ENCODE results near the gene CD99L2. TPM values are rescaled to one million over a fixed set of nuclear protein-coding genes. Genes with fewer than 3 reads are reported as not detected.

CD99L2 gene
- total RNA-seq, 4 donors from 2014 or later: 12.3 to 22.4 (median 16.5) TPM

- Histone ChIP-seq H3K4me1 (peaks cover 0 to 4% (median 0%) of the 10 kb centered on the region in 4 donors), H3K36me3 (no peaks in the 10 kb centered on the region), H3K27ac (no peak overlapping the region), H3K9me3 (no peaks in the 10 kb centered on the region), H3K27me3 (no peaks in the 10 kb centered on the region), H3K4me3 (no peak overlapping the region)
- in situ Hi-C loops (cut with MboI; ENCODE audit: low pct_ligation_motif_present in 1 of 4, low pct_unique_long_range_greater_than_20kb in 1 of 4, low sequenced_read_pairs in 3 of 4): no loop called here
- DNase-seq: no peak
- 82% methylated on average over 3 of the region's 3 CpGs; no CpG with 5 or more reads in 1 of the 2 donors for WGBS, 2 donors (ENCODE audit: low coverage in 1 of 2)
- TF ChIP-seq POLR2A (IDR thresholded peaks at IDR 0.05) (no peak), POLR2AphosphoS5 (IDR thresholded peaks at IDR 0.05) (no peak), EP300 (IDR thresholded peaks at IDR 0.05; ENCODE audit: low read depth) (no peak), CTCF (IDR thresholded peaks at IDR 0.05) (no peak)
- intact Hi-C loops (cut with DNase I; ENCODE audit: low total_unique reads): no loop called here
Observed at GRCh38 chrX:150844016-150844415, 54.5 kb downstream of the CD99L2 start.

GRCh38 chrX:150842198-150842685, 56.2 kb downstream of the CD99L2 start:
- Histone ChIP-seq H3K27ac (no peak overlapping the region), H3K9me3 (no peaks in the 10 kb centered on the region), H3K36me3 (no peaks in the 10 kb centered on the region), H3K27me3 (no peaks in the 10 kb centered on the region), H3K4me1 (peaks cover 0 to 4% (median 0%) of the 10 kb centered on the region in 4 donors), H3K4me3 (no peak overlapping the region)
- in situ Hi-C loops (cut with MboI; ENCODE audit: low pct_ligation_motif_present in 1 of 4, low pct_unique_long_range_greater_than_20kb in 1 of 4, low sequenced_read_pairs in 3 of 4): no loop called here
- TF ChIP-seq POLR2AphosphoS5 (IDR thresholded peaks at IDR 0.05): no peak
- no peak for TF ChIP-seq CTCF (IDR thresholded peaks at IDR 0.05)
- TF ChIP-seq POLR2A (IDR thresholded peaks at IDR 0.05): no peak
- peak; percentile 16 for DNase-seq
- intact Hi-C loops (cut with DNase I; ENCODE audit: low total_unique reads): no loop called here
- 37% methylated on average over 2 of the region's 2 CpGs; no CpG with 5 or more reads in 1 of the 2 donors for WGBS, 2 donors (ENCODE audit: low coverage in 1 of 2)

GRCh38 chrX:150841456-150842197, 56.8 kb downstream of the CD99L2 start:
- H3K9me3 ChIP-seq: no peaks in the 10 kb centered on the region
- 45 to 68% methylated on average over 2 to 6 of the region's 6 CpGs for WGBS, 2 donors (ENCODE audit: low coverage in 1 of 2)
- no peak for TF ChIP-seq POLR2A (IDR thresholded peaks at IDR 0.05)
- no peak for TF ChIP-seq POLR2AphosphoS5 (IDR thresholded peaks at IDR 0.05)
- TF ChIP-seq EP300 (IDR thresholded peaks at IDR 0.05; ENCODE audit: low read depth): no peak
- TF ChIP-seq CTCF (IDR thresholded peaks at IDR 0.05): no peak
- in situ Hi-C loops (cut with MboI; ENCODE audit: low pct_ligation_motif_present in 1 of 4, low pct_unique_long_range_greater_than_20kb in 1 of 4, low sequenced_read_pairs in 3 of 4) (no loop called here), intact Hi-C loops (cut with DNase I; ENCODE audit: low total_unique reads) (loop anchor here (1.0 kb wide), 1 partner anchor 14 kb away; no protein-coding TSS in a partner anchor)
- no peak overlapping the region for H3K27ac ChIP-seq
- H3K4me3 ChIP-seq: no peak overlapping the region
- no peaks in the 10 kb centered on the region for H3K36me3 ChIP-seq
- H3K4me1 ChIP-seq: peaks cover 0 to 4% (median 0%) of the 10 kb centered on the region in 4 donors
- DNase-seq: no peak
- H3K27me3 ChIP-seq: no peaks in the 10 kb centered on the region

GRCh38 chrX:150837845-150838244, 60.6 kb downstream of the CD99L2 start:
- Histone ChIP-seq H3K27me3 (no peaks in the 10 kb centered on the region), H3K4me3 (no peak overlapping the region), H3K9me3 (no peaks in the 10 kb centered on the region), H3K4me1 (peaks cover 0 to 4% (median 0%) of the 10 kb centered on the region in 4 donors), H3K36me3 (no peaks in the 10 kb centered on the region), H3K27ac (no peak overlapping the region)
- in situ Hi-C loops (cut with MboI; ENCODE audit: low pct_ligation_motif_present in 1 of 4, low pct_unique_long_range_greater_than_20kb in 1 of 4, low sequenced_read_pairs in 3 of 4): no loop called here
- intact Hi-C loops (cut with DNase I; ENCODE audit: low total_unique reads): no loop called here
- DNase-seq: no peak
- 72 to 100% methylated on average over 2 to 4 of the region's 4 CpGs for WGBS, 2 donors (ENCODE audit: low coverage in 1 of 2)
- no peak for TF ChIP-seq CTCF (IDR thresholded peaks at IDR 0.05)
- no peak for TF ChIP-seq POLR2A (IDR thresholded peaks at IDR 0.05)
- TF ChIP-seq EP300 (IDR thresholded peaks at IDR 0.05; ENCODE audit: low read depth): no peak
- TF ChIP-seq POLR2AphosphoS5 (IDR thresholded peaks at IDR 0.05): no peak
